Stimulated activated CD4-positive, alpha-beta T cell treated with anti-CD3 and anti-CD28 coated beads, Interleukin-1b, Interleukin-23, amount 100 ng/mL, for 4 hours (primary cell): ENCODE results near the gene MPEG1.
A peak's percentile ranks its signal among the peaks of the same experiment; 100 is the strongest.

Experiments
- DNase-seq, 2 donors: peaks; one replicate each; pipeline ENCODE4 v3.0.0-alpha.2; 2020; ENCODE audit warnings: low read depth in 2 of 2

MPEG1 gene

GRCh38 chr11:59218893-59219292, 6.2 kb upstream of the MPEG1 start:
- DNase-seq = no peak

- DNase-seq = no peak
These were observed 5.6 kb upstream of the MPEG1 start for GRCh38 chr11:59218319-59218718.

- no peak for DNase-seq
These were observed 4.2 kb upstream of the MPEG1 start for GRCh38 chr11:59216641-59217564.

- no peak for DNase-seq
These were observed 1.6 kb upstream of the MPEG1 start for GRCh38 chr11:59214141-59214893.

- no peak for DNase-seq
These were observed 505 bp downstream of the MPEG1 start for GRCh38 chr11:59212222-59212621.

GRCh38 chr11:59208956-59209355, 3.8 kb downstream of the MPEG1 start:
- no peak for DNase-seq

- DNase-seq = peak; percentile 28 to 41
These were observed 4.7 kb downstream of the MPEG1 start for GRCh38 chr11:59207988-59208451.

GRCh38 chr11:59206635-59207034, 6.1 kb downstream of the MPEG1 start:
- no peak for DNase-seq

- DNase-seq = no peak
These were observed 7.1 kb downstream of the MPEG1 start for GRCh38 chr11:59205648-59206047.

- DNase-seq = no peak
These were observed 8.0 kb downstream of the MPEG1 start for GRCh38 chr11:59204746-59205145.

GRCh38 chr11:59201353-59201752, 11.4 kb downstream of the MPEG1 start:
- DNase-seq = no peak

GRCh38 chr11:59200423-59200746, 12.3 kb downstream of the MPEG1 start:
- no peak for DNase-seq

GRCh38 chr11:59199546-59200422, 12.9 kb downstream of the MPEG1 start:
- DNase-seq = no peak

GRCh38 chr11:59198726-59199125, 14.0 kb downstream of the MPEG1 start:
- no peak for DNase-seq

- no peak for DNase-seq
These were observed 14.7 kb downstream of the MPEG1 start for GRCh38 chr11:59197991-59198390.

GRCh38 chr11:59196777-59197176, 15.9 kb downstream of the MPEG1 start:
- no peak for DNase-seq

GRCh38 chr11:59195586-59195985, 17.1 kb downstream of the MPEG1 start:
- no peak for DNase-seq

GRCh38 chr11:59193587-59194130, 19.1 kb downstream of the MPEG1 start:
- DNase-seq = no peak

- no peak for DNase-seq
These were observed 20.2 kb downstream of the MPEG1 start for GRCh38 chr11:59192446-59193020.

- DNase-seq = no peak
These were observed 20.8 kb downstream of the MPEG1 start for GRCh38 chr11:59191890-59192289.

- no peak for DNase-seq
These were observed 21.6 kb downstream of the MPEG1 start for GRCh38 chr11:59191095-59191494.
